Neural progenitor cell (in vitro differentiated cells): ENCODE results near the gene METTL21C. TPM values are rescaled to one million over a fixed set of nuclear protein-coding genes. Genes with fewer than 3 reads are reported as not detected.

ENCODE experiments used
- DNase-seq: peaks from one replicate; pipeline ENCODE4 v3.0.0-alpha.2; 2016; ENCODE audit warnings: low spot score
- H2AFZ ChIP-seq: fragments of 200-600 bp; sonication (generic); replicated peaks from 2 replicates; pipeline ENCODE4 v1.6.1; 2016; ENCODE audit warnings: antibody characterized with exemption
- H3F3A ChIP-seq: fragments of 200-600 bp; sonication (generic); 2 replicates; pipeline ENCODE4 v1.6.1; 2016; ENCODE audit warnings: antibody characterized with exemption, low read depth
- H3K27ac ChIP-seq: fragments of 200-600 bp; sonication (generic); 2 replicates; pipeline ENCODE4 v1.5.1; 2016; ENCODE audit warnings: mild to moderate bottlenecking
- H3K27me3 ChIP-seq: fragments of 200-600 bp; sonication (generic); 2 replicates; pipeline ENCODE4 v1.6.1; 2016; ENCODE audit warnings: mild to moderate bottlenecking, moderate library complexity
- H3K36me3 ChIP-seq: fragments of 200-600 bp; sonication (generic); 2 replicates; pipeline ENCODE4 v1.5.1; 2016
- H3K4me1 ChIP-seq: fragments of 200-600 bp; sonication (generic); 2 replicates; pipeline ENCODE4 v1.6.1; 2016; ENCODE audit warnings: mixed run types
- H3K4me2 ChIP-seq: fragments of 200-600 bp; sonication (generic); 2 replicates; pipeline ENCODE4 v1.6.1; 2016
- H3K4me3 ChIP-seq: fragments of 200-600 bp; sonication (generic); 2 replicates; pipeline ENCODE4 v1.5.1; 2016
- H3K79me2 ChIP-seq: fragments of 200-600 bp; sonication (generic); 2 replicates; pipeline ENCODE4 v1.6.1; 2016; ENCODE audit warnings: low read depth
- H3K9ac ChIP-seq: fragments of 200-600 bp; sonication (generic); 2 replicates; pipeline ENCODE4 v1.6.1; 2016
- H3K9me3 ChIP-seq: fragments of 200-600 bp; sonication (generic); 2 replicates; pipeline ENCODE4 v1.5.1; 2016; ENCODE audit warnings: low read depth
- H4K20me1 ChIP-seq: fragments of 200-600 bp; sonication (generic); 2 replicates; pipeline ENCODE4 v1.6.1; 2016; ENCODE audit warnings: low read depth
- H3K27ac Mint-ChIP-seq: 3 replicates; pipeline ENCODE4 v1.8.0; 2021; ENCODE audit warnings: mixed read lengths
- H3K27me3 Mint-ChIP-seq: 2 replicates; pipeline ENCODE4 v1.8.0; 2022; ENCODE audit warnings: low read depth, mild to moderate bottlenecking, inconsistent platforms, moderate library complexity, mixed read lengths; ENCODE audit not compliant: insufficient read depth
- H3K36me3 Mint-ChIP-seq: 3 replicates; pipeline ENCODE4 v1.8.0; 2021; ENCODE audit warnings: mixed read lengths
- H3K4me1 Mint-ChIP-seq: 3 replicates; pipeline ENCODE4 v1.8.0; 2021; ENCODE audit warnings: mixed read lengths
- H3K4me3 Mint-ChIP-seq: 3 replicates; pipeline ENCODE4 v1.8.0; 2021; ENCODE audit warnings: mild to moderate bottlenecking, moderate library complexity, mixed read lengths
- H3K9me3 Mint-ChIP-seq: 3 replicates; pipeline ENCODE4 v1.8.0; 2020; ENCODE audit warnings: mixed read lengths
- EZH2 ChIP-seq: fragments of 200-600 bp; sonication (generic); IDR thresholded peaks from 2 replicates; pipeline ENCODE4 v1.6.1; 2017; ENCODE audit warnings: antibody characterized with exemption, mild to moderate bottlenecking, moderate library complexity
- EZH2phosphoT487 ChIP-seq: fragments of 200-600 bp; sonication (generic); IDR thresholded peaks from 2 replicates; pipeline ENCODE4 v1.6.1; 2017; ENCODE audit warnings: antibody characterized with exemption
- total RNA-seq: library from RNA; depleted of rRNA; stranded (reverse); fragments of >200 nt; gene quantifications from 2 replicates; pipeline ENCODE4 v1.2.3, GENCODE V29; 2015; ENCODE audit warnings: low replicate concordance
- TF ChIP-seq, protein P1 (sequence below): fragments of 200-600 bp; sonication (generic); IDR thresholded peaks from 2 replicates; pipeline ENCODE4 v1.5.1; 2017; ENCODE audit warnings: antibody characterized with exemption, mild to moderate bottlenecking

METTL21C gene
- total RNA-seq, 1 donor from 2014 or later, result not detected

DNA sequence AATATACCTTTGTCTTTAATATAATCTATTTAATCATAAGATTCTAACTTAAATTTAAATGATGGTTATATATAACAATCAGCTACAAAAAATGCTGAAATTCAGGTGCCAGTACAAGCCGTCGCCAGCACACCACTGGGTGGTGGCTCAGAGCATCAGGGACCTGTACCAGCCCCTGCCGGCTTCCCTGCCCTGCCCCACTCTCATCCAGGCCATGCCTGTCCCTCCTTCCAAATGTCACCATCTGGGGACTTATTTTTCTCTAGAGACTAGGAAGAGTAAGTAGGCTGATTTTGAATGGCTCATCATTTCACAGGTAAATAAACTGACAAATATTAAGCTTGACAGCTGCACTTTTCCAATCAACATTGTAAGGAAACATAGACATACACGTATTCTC, 1.6 kb downstream of the METTL21C start:
- no peak overlapping the region for H2AFZ ChIP-seq
- peaks cover under 1% of the 10 kb centered on the region for H3K9me3 Mint-ChIP-seq
- no peak for DNase-seq
- H3K36me3 ChIP-seq, result no peaks in the 10 kb centered on the region
- no peak overlapping the region for H3K4me2 ChIP-seq
- no peak overlapping the region for H3K27ac Mint-ChIP-seq
- H3K9ac ChIP-seq, result no peak overlapping the region
- H3K9me3 ChIP-seq, result no peaks in the 10 kb centered on the region
- TF ChIP-seq, protein P1, sequence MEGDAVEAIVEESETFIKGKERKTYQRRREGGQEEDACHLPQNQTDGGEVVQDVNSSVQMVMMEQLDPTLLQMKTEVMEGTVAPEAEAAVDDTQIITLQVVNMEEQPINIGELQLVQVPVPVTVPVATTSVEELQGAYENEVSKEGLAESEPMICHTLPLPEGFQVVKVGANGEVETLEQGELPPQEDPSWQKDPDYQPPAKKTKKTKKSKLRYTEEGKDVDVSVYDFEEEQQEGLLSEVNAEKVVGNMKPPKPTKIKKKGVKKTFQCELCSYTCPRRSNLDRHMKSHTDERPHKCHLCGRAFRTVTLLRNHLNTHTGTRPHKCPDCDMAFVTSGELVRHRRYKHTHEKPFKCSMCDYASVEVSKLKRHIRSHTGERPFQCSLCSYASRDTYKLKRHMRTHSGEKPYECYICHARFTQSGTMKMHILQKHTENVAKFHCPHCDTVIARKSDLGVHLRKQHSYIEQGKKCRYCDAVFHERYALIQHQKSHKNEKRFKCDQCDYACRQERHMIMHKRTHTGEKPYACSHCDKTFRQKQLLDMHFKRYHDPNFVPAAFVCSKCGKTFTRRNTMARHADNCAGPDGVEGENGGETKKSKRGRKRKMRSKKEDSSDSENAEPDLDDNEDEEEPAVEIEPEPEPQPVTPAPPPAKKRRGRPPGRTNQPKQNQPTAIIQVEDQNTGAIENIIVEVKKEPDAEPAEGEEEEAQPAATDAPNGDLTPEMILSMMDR, result no peak
- no peak for TF ChIP-seq EZH2phosphoT487
- TF ChIP-seq EZH2, result no peak
- no peaks in the 10 kb centered on the region for H3K79me2 ChIP-seq
- H3K4me1 Mint-ChIP-seq, result peaks cover 10% of the 10 kb centered on the region
- H3K27me3 Mint-ChIP-seq, result peaks cover 2% of the 10 kb centered on the region
- peaks cover 13% of the 10 kb centered on the region for H3F3A ChIP-seq
- H4K20me1 ChIP-seq, result no peaks in the 10 kb centered on the region
- H3K27me3 ChIP-seq, result no peaks in the 10 kb centered on the region
- H3K4me3 ChIP-seq, result no peak overlapping the region
- no peak overlapping the region for H3K4me3 Mint-ChIP-seq
- peaks cover 42% of the 10 kb centered on the region for H3K4me1 ChIP-seq
- H3K36me3 Mint-ChIP-seq, result no peaks in the 10 kb centered on the region
- H3K27ac ChIP-seq, result no peak overlapping the region

DNA sequence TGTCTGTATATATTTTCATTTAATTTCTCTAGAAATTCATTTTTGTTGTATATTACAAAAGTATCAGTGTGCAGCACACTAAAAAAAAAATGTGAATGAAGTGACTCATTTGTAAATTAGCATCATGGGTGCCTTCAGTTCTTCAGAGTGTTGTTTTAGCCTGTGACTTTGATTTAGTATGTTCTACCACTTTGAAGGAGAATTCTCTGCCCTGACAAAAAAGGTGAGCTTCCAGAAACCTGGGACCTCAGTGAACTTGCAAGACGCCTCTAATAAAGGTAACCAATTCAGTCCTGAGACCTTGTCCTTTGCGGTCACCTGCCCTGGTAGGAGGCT, 2.4 kb downstream of the METTL21C start:
- Histone ChIP-seq H3K9me3 (no peaks in the 10 kb centered on the region), H3F3A (peaks cover 20% of the 10 kb centered on the region), H3K4me1 (peaks cover 49% of the 10 kb centered on the region), H3K36me3 (no peaks in the 10 kb centered on the region), H2AFZ (peak overlapping the region; percentile 22), H3K27ac (no peak overlapping the region), H3K27me3 (no peaks in the 10 kb centered on the region), H3K4me2 (no peak overlapping the region), H3K79me2 (no peaks in the 10 kb centered on the region), H3K9ac (no peak overlapping the region), H4K20me1 (no peaks in the 10 kb centered on the region), H3K4me3 (no peak overlapping the region)
- no peak for DNase-seq
- Mint-ChIP-seq H3K4me3 (no peak overlapping the region), H3K27ac (no peak overlapping the region), H3K36me3 (no peaks in the 10 kb centered on the region), H3K27me3 (peaks cover 2% of the 10 kb centered on the region), H3K4me1 (peaks cover 14% of the 10 kb centered on the region), H3K9me3 (no peaks in the 10 kb centered on the region)
- TF ChIP-seq, protein P1, result no peak
- TF ChIP-seq EZH2phosphoT487 (no peak), EZH2 (no peak)

DNA sequence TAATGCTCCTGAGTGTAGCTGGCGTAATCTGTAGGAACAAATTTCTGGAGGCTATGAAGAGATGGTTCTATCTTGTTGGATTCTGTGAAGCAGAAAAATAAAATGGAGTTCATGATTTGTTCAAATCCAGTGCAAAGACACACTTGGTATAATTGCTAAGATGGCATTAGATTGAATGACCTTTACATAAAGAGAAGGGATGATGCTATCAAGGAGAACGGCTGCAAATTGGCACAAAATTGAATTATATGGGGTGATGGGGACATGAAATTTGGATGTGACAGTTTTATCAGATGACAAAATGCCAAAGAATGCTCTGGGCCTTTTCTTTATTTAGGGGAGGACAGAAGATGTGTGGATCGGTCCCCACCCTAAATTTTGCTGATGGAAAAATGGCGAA, 4.0 kb downstream of the METTL21C start:
- Histone ChIP-seq H4K20me1 (no peaks in the 10 kb centered on the region), H3K27me3 (no peaks in the 10 kb centered on the region), H3K4me1 (peaks cover 54% of the 10 kb centered on the region), H3K4me2 (no peak overlapping the region), H3F3A (peaks cover 22% of the 10 kb centered on the region), H3K36me3 (no peaks in the 10 kb centered on the region), H3K27ac (no peak overlapping the region), H3K9me3 (no peaks in the 10 kb centered on the region), H2AFZ (no peak overlapping the region), H3K9ac (no peak overlapping the region), H3K4me3 (no peak overlapping the region), H3K79me2 (no peaks in the 10 kb centered on the region)
- no peak for DNase-seq
- TF ChIP-seq EZH2 (no peak), EZH2phosphoT487 (no peak)
- TF ChIP-seq, protein P1, result no peak
- no peak overlapping the region for H3K4me3 Mint-ChIP-seq
- H3K27ac Mint-ChIP-seq, result no peak overlapping the region
- H3K4me1 Mint-ChIP-seq, result peaks cover 13% of the 10 kb centered on the region
- H3K27me3 Mint-ChIP-seq, result peaks cover 2% of the 10 kb centered on the region
- no peaks in the 10 kb centered on the region for H3K9me3 Mint-ChIP-seq
- no peaks in the 10 kb centered on the region for H3K36me3 Mint-ChIP-seq
